ENCODE measurements around the gene PPFIBP2. TPM values are rescaled to one million over a fixed set of nuclear protein-coding genes. Genes with fewer than 3 reads are reported as not detected.

PPFIBP2 gene
- total RNA-seq, 1 donor from 2014 or later: 1.8 TPM

DNA sequence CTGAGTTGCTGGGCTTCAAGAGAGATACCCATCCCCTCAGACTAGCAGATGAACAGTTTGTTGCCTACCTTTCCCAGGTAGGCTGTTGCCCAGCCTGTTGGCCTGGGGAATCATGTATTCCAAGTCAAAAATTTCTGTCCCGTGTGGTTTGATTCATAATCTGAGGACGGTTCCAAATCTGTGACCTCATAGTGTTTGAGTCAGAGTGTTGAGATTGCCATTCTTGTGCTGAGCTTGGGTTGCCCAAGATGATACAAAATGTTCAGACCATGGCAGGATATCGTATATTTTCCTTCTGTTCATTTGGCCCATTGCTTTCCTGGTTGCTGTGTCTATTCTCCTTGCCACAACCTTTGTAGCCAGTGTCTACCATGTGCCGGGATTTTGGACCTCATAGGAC, 95.2 kb downstream of the PPFIBP2 start:
- Histone ChIP-seq H3K36me3 (ENCODE audit: insufficient read depth, low read length) (no peaks in the 10 kb centered on the region), H2AFZ (ENCODE audit: low read depth, low read length) (no peak overlapping the region), H3K27ac (ENCODE audit: low read depth, low read length) (no peak overlapping the region), H3K9ac (ENCODE audit: low read length) (no peak overlapping the region), H3K4me2 (ENCODE audit: low read length) (no peak overlapping the region), H3K79me2 (ENCODE audit: insufficient read depth, low read length) (no peaks in the 10 kb centered on the region), H3K4me3 (ENCODE audit: insufficient read depth, low read depth, low read length) (no peak overlapping the region), H3K4me1 (ENCODE audit: insufficient read depth, low read length) (peaks cover 21% of the 10 kb centered on the region), H4K20me1 (ENCODE audit: insufficient read depth, low read length) (no peaks in the 10 kb centered on the region), H3K9me3 (ENCODE audit: insufficient read depth, low read depth, low read length) (no peaks in the 10 kb centered on the region), H3K27me3 (ENCODE audit: insufficient read depth, low read length) (peaks cover 5% of the 10 kb centered on the region)
- no peaks in the 10 kb centered on the region for H3K36me3 Mint-ChIP-seq (ENCODE audit: low read depth, unreplicated experiment)
- no peak overlapping the region for H3K4me3 Mint-ChIP-seq (ENCODE audit: unreplicated experiment)
- no peak overlapping the region for H3K27ac Mint-ChIP-seq (ENCODE audit: unreplicated experiment)
- DNase-seq (ENCODE audit: low read depth) (no peak), FAIRE-seq (no peak)
- TF ChIP-seq, protein P1, sequence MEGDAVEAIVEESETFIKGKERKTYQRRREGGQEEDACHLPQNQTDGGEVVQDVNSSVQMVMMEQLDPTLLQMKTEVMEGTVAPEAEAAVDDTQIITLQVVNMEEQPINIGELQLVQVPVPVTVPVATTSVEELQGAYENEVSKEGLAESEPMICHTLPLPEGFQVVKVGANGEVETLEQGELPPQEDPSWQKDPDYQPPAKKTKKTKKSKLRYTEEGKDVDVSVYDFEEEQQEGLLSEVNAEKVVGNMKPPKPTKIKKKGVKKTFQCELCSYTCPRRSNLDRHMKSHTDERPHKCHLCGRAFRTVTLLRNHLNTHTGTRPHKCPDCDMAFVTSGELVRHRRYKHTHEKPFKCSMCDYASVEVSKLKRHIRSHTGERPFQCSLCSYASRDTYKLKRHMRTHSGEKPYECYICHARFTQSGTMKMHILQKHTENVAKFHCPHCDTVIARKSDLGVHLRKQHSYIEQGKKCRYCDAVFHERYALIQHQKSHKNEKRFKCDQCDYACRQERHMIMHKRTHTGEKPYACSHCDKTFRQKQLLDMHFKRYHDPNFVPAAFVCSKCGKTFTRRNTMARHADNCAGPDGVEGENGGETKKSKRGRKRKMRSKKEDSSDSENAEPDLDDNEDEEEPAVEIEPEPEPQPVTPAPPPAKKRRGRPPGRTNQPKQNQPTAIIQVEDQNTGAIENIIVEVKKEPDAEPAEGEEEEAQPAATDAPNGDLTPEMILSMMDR (IDR thresholded peaks at IDR 0.05; ENCODE audit: insufficient read depth, low read depth, low read length): no peak
- no peak for TF ChIP-seq EZH2 (IDR thresholded peaks at IDR 0.05; ENCODE audit: insufficient read depth, low read length)
- no peaks in the 10 kb centered on the region for H3K9me3 Mint-ChIP-seq (ENCODE audit: unreplicated experiment)
- peaks cover 4% of the 10 kb centered on the region for H3K27me3 Mint-ChIP-seq (ENCODE audit: low read depth, unreplicated experiment)
- H3K4me1 Mint-ChIP-seq (ENCODE audit: low read depth, unreplicated experiment): peaks cover 8% of the 10 kb centered on the region

DNA sequence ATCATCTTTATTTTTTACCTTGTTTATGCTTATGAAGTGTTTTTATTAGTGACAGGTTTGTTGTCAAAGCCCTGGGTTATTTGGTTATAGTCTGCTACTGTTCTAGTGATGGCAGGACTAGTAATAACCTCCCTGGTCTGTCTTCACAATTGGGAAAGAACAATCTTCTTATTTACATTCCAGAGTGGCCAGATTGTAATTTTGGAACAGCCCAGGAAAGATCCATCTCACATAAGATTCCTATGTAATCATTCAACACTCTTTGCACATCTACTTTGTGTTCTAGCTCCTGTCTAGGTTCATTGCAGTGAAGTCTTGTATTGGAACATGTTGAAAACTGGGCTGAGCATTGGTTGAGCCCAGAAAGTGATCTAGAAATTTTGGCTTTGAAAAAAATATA, 95.7 kb downstream of the PPFIBP2 start:
- Mint-ChIP-seq H3K9me3 (ENCODE audit: unreplicated experiment) (no peaks in the 10 kb centered on the region), H3K4me3 (ENCODE audit: unreplicated experiment) (no peak overlapping the region), H3K27ac (ENCODE audit: unreplicated experiment) (no peak overlapping the region), H3K4me1 (ENCODE audit: low read depth, unreplicated experiment) (peaks cover 8% of the 10 kb centered on the region), H3K27me3 (ENCODE audit: low read depth, unreplicated experiment) (peaks cover 5% of the 10 kb centered on the region), H3K36me3 (ENCODE audit: low read depth, unreplicated experiment) (no peaks in the 10 kb centered on the region)
- Histone ChIP-seq H3K36me3 (ENCODE audit: insufficient read depth, low read length) (no peaks in the 10 kb centered on the region), H3K79me2 (ENCODE audit: insufficient read depth, low read length) (no peaks in the 10 kb centered on the region), H3K27me3 (ENCODE audit: insufficient read depth, low read length) (peaks cover 5% of the 10 kb centered on the region), H2AFZ (ENCODE audit: low read depth, low read length) (no peak overlapping the region), H3K4me1 (ENCODE audit: insufficient read depth, low read length) (peaks cover 17% of the 10 kb centered on the region), H3K4me2 (ENCODE audit: low read length) (no peak overlapping the region), H3K9me3 (ENCODE audit: insufficient read depth, low read depth, low read length) (no peaks in the 10 kb centered on the region), H4K20me1 (ENCODE audit: insufficient read depth, low read length) (no peaks in the 10 kb centered on the region), H3K4me3 (ENCODE audit: insufficient read depth, low read depth, low read length) (no peak overlapping the region), H3K9ac (ENCODE audit: low read length) (no peak overlapping the region), H3K27ac (ENCODE audit: low read depth, low read length) (no peak overlapping the region)
- no peak for TF ChIP-seq EZH2 (IDR thresholded peaks at IDR 0.05; ENCODE audit: insufficient read depth, low read length)
- TF ChIP-seq, protein P1 (IDR thresholded peaks at IDR 0.05; ENCODE audit: insufficient read depth, low read depth, low read length): no peak
- no peak for DNase-seq (ENCODE audit: low read depth)
- FAIRE-seq: no peak

DNA sequence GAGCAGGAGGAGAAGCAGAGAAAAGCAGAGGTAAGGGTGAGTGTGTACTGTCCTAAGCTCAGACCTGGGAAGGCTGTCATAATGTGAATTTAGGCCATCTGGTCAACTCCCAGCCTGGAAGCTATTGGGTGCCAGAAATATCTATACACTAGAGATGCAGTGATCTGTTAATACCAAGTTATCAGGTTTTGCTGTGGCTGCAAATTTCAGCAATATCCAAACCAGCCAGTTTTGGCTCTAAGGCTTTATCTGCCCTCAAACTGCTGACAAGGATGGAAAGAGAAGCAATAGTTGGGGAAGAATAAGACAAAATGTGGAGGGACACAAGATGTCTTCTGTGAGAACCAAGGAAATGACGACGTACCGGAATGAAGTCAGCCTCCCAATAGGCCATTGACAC, 96.6 kb downstream of the PPFIBP2 start:
- Histone ChIP-seq H3K9ac (ENCODE audit: low read length) (no peak overlapping the region), H3K27ac (ENCODE audit: low read depth, low read length) (no peak overlapping the region), H4K20me1 (ENCODE audit: insufficient read depth, low read length) (no peaks in the 10 kb centered on the region), H2AFZ (ENCODE audit: low read depth, low read length) (no peak overlapping the region), H3K4me1 (ENCODE audit: insufficient read depth, low read length) (peaks cover 8% of the 10 kb centered on the region), H3K9me3 (ENCODE audit: insufficient read depth, low read depth, low read length) (no peaks in the 10 kb centered on the region), H3K79me2 (ENCODE audit: insufficient read depth, low read length) (no peaks in the 10 kb centered on the region), H3K27me3 (ENCODE audit: insufficient read depth, low read length) (peaks cover 5% of the 10 kb centered on the region), H3K36me3 (ENCODE audit: insufficient read depth, low read length) (no peaks in the 10 kb centered on the region), H3K4me3 (ENCODE audit: insufficient read depth, low read depth, low read length) (no peak overlapping the region), H3K4me2 (ENCODE audit: low read length) (no peak overlapping the region)
- DNase-seq (ENCODE audit: low read depth): no peak
- FAIRE-seq: no peak
- TF ChIP-seq, protein P1 (IDR thresholded peaks at IDR 0.05; ENCODE audit: insufficient read depth, low read depth, low read length): no peak
- no peak for TF ChIP-seq EZH2 (IDR thresholded peaks at IDR 0.05; ENCODE audit: insufficient read depth, low read length)
- Mint-ChIP-seq H3K4me1 (ENCODE audit: low read depth, unreplicated experiment) (peaks cover 8% of the 10 kb centered on the region), H3K36me3 (ENCODE audit: low read depth, unreplicated experiment) (no peaks in the 10 kb centered on the region), H3K27me3 (ENCODE audit: low read depth, unreplicated experiment) (peaks cover 8% of the 10 kb centered on the region), H3K27ac (ENCODE audit: unreplicated experiment) (no peak overlapping the region), H3K9me3 (ENCODE audit: unreplicated experiment) (no peaks in the 10 kb centered on the region), H3K4me3 (ENCODE audit: unreplicated experiment) (no peak overlapping the region)
